NCI-H345 (cell line): ENCODE measurements around the gene KRTAP5-5.
"Not testable (repeated sequence)": the region's sequence is repeated elsewhere in the genome, so short reads cannot be mapped to it uniquely, and the experiment has no call there.

ENCODE experiments used
- DNase-seq: peaks from one replicate; lab custom pipeline; 2025; lab: John Stamatoyannopoulos, UW

KRTAP5-5 gene

DNA sequence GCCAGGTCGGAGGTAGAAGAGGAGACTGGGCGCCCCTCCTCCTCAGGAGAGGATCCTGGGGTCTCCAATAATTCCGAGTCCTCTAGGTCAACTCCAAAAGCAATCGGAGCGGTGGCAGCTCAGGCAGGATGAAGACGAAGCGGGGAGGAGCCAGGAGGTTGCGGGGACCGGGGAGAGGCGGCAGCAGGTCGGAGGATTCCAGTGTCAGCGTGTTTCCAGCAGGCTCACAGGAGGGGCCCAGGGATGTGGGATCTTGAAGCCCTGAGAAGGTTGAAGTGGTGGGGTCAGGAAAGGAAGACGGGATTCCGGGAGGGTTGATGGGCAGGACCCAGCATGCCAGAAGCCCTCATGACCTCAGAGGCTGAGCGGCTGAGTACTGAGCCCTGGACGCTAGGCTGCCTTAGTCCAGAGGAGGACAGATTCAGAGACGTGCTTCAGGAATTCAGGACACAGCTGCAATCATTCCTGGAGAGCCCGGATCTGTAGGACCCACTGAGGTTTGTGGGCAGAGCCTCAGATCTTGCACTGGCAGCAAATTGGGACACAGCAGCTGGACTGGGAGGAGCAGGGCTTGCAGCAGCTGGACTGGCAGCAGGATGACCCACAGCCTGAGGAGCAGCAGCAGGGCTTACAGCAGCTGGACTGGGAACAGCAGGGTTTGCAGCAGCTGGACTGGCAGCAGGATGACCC, 22.3 kb upstream of the KRTAP5-5 start:
- DNase-seq = not testable (repeated sequence)

DNA sequence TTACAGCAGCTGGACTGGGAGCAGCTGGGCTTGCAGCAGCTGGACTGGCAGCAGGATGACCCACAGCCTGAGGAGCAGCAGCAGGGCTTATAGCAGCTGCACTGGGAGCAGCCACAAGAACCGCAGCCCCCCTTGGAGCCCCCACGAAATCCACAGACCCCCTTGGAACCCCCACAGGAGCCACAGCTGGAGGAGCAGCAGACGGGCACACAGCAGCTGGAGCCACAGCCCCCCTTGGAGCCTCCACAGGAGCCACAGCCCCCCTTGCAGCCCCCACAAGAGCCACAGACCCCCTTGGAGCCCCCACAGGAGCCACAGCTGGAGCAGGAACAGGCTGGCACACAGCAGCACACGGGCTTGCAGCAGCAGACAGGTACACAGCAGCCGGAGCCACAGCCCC, 21.7 kb upstream of the KRTAP5-5 start:
- DNase-seq = not testable (repeated sequence)

DNA sequence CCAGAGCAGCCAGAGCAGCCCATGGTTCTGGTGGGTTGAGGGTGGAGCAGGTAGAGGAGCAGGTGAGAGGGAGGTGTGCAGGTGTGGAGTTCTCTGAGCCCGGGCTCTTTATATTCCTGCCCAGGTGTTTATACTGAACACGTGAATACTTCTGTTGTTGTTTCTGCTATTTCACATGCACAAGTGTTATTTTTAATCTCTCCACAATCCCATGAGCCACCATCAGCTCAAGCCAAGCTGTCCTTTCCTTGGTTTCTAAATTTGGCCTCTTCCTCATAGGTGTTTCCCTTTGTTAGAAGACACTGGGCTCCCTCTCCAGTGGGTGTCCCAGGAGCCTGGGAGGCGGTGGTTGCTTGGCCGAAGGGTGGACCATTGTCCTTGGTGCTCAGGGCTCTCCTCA, 21.2 kb upstream of the KRTAP5-5 start, which contains the start of gene KRTAP5-3:
TSS of gene KRTAP5-3 (minus strand) at position 101 of the 400 bp plus-strand sequence. CDS start at position 23, 78 bp downstream.
- peak; percentile 40 for DNase-seq

GRCh38 chr11:1618231-1618630, 11.3 kb upstream of the KRTAP5-5 start:
- no peak for DNase-seq

- DNase-seq = no peak
These were observed 10.1 kb upstream of the KRTAP5-5 start for GRCh38 chr11:1619449-1619848.

DNA sequence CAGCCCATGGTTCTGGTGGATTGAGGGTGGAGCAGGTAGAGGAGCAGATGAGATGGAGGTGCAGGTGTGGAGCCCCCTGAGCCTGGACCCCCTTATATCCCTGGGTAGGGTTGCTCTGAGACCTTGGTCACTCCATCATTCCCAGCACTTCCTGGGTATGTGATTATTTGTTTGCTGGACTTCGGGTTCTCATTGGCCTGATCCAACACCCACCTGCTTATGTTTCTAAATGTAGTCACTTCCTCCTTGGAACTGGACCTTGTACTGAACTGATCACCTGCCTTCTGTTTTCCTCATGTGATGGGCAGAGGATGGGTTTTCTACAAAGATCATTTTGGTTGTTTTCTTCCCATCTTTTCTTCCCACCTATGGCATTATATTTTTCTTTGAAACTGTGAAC, 7.5 kb upstream of the KRTAP5-5 start, which contains the start of gene KRTAP5-4:
TSS of gene KRTAP5-4 (minus strand) at position 53 of the 400 bp plus-strand sequence. CDS start at position 8, 45 bp downstream.
- DNase-seq = no peak

DNA sequence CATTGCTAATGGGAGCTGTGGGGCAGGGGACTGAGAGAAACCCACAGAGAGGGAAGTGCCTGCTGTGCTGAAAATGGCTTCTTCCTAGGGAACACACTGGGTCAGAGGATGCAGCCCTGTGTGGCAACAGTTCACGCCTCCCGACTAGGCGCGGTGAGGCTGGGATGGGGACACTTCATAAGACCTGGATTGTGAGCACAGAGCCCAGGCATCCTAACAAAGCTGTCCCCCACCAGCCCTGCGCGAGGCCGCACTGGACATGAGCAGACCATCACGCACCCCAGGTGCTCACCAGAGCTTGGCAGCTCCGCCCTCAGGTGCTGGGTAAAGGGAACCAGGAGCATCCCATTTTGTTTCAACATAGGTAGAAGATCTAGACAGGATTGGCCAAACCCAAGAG, 5.9 kb upstream of the KRTAP5-5 start:
- no peak for DNase-seq

DNA sequence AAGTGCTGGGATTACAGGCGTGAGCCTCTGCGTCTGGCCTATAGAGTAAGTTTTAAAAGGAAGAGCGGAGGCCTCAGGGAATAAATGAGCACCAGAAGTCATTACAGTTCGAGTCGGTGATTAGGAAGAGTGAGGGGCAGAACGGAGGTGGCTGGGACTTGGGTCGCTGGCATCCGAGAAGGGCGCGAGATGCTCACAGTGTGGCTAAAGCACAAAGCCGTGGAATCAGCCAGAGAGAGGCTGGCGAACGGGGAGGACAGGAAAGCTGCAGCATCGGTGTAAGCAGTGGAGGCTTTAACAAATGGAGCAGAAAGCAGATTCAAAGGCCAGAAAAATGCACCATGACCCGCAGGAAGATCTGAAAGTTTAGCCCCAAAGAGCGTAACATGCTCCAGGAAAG, 5.0 kb upstream of the KRTAP5-5 start:
- DNase-seq = no peak

- no peak for DNase-seq
These were observed 4.0 kb upstream of the KRTAP5-5 start for GRCh38 chr11:1625541-1625940.

DNA sequence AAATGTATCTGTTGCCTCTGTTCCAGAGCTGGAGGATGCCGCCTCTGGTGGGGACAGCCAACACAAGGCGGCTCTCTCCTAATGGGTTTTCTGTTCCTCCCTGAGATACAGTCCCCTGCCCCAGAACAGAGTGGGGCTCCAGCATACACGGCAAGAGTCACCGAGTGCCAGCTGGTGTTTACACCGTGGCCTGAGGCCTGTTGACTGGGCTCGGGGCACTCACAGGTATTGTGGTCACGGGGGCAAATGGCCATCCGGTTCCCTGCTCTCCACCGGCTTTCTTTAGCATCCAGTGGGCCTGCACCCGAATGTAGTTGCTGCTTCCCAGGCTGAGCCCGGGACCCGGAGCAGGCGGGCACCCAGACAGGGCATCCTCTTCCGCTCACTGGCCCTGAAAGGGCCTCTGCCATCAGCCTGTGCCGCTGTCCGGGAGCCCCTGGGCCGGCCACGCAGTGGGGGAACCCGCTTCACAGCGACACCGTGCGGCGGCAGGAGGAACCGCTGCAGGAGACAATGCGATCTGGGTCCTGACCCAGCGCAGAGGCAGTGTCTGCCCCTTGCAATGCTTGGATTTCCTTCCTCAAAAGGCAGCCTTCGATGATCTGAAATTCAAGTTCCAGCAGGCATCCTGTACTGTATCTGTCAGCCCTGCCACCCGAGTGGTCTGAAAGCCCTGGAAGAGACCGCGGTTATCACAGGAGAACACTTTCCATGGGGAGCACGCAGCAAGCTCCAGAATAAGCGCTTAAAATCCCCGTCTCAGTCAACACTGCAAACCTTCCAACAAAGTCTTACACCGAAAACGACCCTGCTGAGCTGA, 859 bp upstream of the KRTAP5-5 start:
- peak; percentile 19 for DNase-seq

GRCh38 chr11:1630271-1630670, 696 bp downstream of the KRTAP5-5 start:
- DNase-seq = no peak

DNA sequence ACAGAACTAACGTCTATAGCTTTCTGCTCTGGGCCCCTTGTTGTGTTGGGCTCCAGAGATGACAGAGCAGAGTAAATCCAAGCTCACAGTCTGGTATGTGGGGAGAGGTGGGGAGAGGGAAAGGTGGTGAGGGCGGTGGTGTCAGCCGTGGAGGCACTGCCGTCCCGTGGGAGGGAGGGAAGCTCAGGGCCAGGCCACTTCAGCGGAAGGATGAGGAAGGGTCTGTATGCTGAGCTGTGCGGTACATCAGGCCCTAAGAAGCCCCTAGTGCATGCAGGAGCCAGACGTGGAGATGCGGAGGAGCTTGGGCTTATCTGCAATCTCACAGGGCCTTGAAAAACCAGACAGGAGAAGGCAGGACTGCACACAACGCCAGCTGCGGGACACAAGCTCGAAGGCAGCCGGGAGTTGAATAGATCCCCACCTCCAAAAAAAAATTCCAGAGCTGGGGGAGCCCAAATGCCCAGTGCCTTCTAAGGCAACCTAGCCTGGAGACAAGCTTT, 1.5 kb downstream of the KRTAP5-5 start:
- no peak for DNase-seq

DNA sequence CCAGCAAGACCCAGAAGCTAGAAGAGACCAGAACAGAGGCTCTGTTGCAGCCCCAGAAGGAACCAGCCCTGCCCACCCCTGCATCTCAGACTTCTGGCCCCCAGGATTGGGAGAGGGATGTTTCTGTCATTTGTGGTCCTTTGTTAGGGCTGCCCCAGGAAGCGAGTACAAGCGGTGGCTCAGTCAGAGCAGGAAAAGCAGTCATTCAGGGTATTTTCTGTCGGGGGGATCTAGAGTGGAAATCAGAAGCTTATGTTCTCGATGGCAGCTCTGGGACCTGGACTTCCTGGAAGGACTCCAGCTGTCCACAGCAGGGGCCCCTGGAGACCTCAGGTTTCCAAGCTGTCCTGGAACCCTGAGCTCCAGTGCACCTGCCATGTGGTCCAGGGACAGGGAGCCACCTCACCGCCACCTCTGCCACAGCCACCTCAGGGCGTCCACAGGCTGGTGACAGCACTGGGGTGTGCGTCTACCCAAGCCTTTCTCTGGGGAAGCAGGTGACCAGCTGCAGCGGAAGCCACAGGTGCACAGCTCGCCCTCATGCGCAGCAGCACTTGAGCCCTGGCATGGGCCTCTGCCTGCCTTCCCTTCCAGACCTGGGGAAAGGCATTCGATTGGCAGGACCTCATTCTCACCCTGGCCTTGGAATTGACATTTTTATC, 2.6 kb downstream of the KRTAP5-5 start:
- DNase-seq = no peak

- DNase-seq = no peak
These were observed 4.3 kb downstream of the KRTAP5-5 start for GRCh38 chr11:1633864-1634263.

GRCh38 chr11:1636291-1636950, 6.8 kb downstream of the KRTAP5-5 start:
- DNase-seq = no peak

DNA sequence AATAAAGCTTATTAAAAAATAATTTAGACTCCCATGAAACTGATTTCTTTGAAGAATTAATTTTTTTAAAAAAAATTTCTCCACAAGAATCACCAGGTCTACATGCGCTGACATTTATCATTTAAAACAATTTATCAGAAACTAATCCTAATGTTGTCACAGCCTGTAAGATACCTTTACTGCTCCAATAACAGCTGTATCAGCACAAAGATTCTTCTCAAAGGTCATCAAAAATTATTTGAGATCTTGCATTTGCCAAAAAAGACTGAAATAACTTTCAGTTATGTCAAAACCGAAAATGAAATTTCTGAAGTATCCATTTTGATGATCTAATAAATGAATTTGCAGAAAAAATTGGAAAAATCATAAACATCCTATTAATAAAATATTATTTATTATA, 8.1 kb downstream of the KRTAP5-5 start:
- no peak for DNase-seq

GRCh38 chr11:1638344-1638743, 8.8 kb downstream of the KRTAP5-5 start:
- DNase-seq = no peak

DNA sequence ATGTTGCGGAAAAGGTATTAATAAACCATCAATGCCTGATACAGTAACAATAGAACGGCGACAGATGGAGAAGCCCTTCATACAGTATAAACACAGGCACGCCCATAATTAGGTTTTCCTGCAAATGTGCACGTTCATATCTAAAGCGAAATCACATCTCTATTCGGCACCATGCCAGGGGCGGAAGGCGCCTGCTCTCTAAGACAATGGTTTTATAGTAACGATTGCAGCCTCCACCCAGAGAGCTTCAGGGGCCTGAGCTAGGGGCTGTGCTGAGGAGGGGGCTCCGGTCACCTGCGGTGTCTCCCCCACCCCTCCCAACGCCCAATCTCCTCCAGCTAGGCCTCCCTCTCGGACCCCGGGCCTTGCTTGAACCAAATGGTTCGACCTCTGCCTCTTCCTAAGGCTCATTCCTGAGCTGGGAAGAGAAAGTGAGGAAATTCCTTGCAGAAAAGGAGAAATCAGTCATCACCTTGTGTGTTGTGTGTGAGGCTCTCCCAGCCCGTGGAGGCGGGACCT, 9.6 kb downstream of the KRTAP5-5 start:
- peak; percentile 81 for DNase-seq

DNA sequence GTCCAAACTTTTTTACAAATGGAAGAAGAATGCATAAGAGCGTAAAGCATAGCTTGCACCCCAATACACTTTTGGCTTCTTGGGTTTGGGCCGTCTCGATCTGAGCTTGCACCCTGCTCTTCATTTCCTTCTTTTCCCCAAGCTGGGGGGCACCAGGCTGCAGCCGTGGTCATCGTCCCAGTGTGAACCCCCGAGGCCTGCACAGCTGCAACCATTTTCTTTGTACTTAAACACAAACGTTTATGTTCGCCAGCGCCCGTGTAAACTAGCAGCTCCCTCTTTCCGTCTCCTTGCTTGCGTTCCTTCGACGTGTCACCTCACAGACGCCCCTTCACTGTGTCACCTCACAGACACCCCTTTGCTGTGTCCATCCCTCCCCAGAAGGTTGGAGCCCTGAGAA, 10.1 kb downstream of the KRTAP5-5 start:
- no peak for DNase-seq

DNA sequence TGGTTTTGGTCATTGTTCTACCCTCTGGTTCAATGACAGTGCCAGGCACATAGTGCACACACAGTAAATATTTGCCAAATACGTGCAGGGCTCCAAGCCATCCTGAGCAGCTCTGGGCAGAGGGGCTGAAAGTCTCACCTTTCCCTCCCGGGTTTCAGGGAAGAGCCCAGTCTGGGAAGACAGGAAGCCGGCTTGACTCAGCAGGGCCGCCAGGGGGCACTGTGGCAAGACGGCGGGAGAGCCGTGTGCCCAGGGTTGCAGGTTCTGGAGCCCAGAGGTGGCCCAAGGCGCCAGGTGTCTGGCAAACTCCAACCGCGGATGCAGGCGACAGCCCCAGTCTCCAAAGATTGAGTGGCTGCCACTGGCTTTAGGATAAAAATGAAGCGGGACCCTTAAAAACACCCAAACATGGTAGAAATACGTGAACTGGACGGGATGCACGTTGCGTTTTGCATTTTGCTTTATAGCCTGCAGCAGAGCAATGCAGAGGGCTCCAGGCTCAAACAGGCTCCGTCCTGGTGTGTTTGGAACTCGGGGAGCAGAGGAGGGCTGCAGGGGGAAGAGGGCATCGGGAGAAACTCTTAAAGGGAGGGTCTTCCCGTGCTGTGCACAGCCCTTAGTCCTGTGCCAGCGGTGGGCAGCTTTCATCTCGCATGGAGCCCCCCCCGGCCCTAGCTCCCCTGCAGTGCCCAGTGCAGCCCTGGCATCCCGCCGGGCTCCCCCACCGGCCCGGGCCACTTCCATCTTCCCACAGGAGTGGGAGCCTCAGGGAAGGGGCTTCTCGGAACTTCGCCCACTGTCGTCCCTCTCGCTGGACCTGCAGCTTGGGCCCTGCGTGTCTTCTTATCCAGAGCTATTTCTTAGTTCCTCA, 10.7 kb downstream of the KRTAP5-5 start:
- DNase-seq = peak; percentile 58

GRCh38 chr11:1641096-1641495, 11.5 kb downstream of the KRTAP5-5 start:
- no peak for DNase-seq
